HFFc6 (cell line): ENCODE results near the gene SMIM11. TPM values are rescaled to one million over a fixed set of nuclear protein-coding genes. Genes with fewer than 3 reads are reported as not detected.

Experiments used
- DNase-seq: peaks from one replicate; pipeline ENCODE4 v3.0.0-alpha.2; 2018
- H3K27ac Mint-ChIP-seq: 2 replicates; pipeline ENCODE4 v1.8.0; 2020; ENCODE audit warnings: mild to moderate bottlenecking, mixed read lengths
- H3K27me3 Mint-ChIP-seq: 2 replicates; pipeline ENCODE4 v1.8.0; 2021; ENCODE audit warnings: mild to moderate bottlenecking, moderate library complexity, mixed read lengths; ENCODE audit not compliant: insufficient read depth
- H3K36me3 Mint-ChIP-seq: 2 replicates; pipeline ENCODE4 v1.8.0; 2021; ENCODE audit warnings: low read depth, mixed read lengths
- H3K4me1 Mint-ChIP-seq: 2 replicates; pipeline ENCODE4 v1.8.0; 2020; ENCODE audit warnings: low read depth, mixed read lengths
- H3K4me3 Mint-ChIP-seq: 2 replicates; pipeline ENCODE4 v1.8.0; 2020; ENCODE audit warnings: mild to moderate bottlenecking, moderate library complexity, mixed read lengths
- H3K9me3 Mint-ChIP-seq: 2 replicates; pipeline ENCODE4 v1.8.0; 2020; ENCODE audit warnings: mild to moderate bottlenecking, mixed read lengths
- CTCF ChIP-seq: fragments of 200-600 bp; sonication (generic); IDR thresholded peaks from 2 replicates; pipeline ENCODE4 v1.5.0; 2021; ENCODE audit warnings: antibody characterized with exemption, mild to moderate bottlenecking
- total RNA-seq, 6 experiments: library from RNA; stranded (reverse); fragmentation: NEBNext Ultra II Directional; extraction: Animal tissue kit (Norgen Biotek cat#: 25700); gene quantifications; 2 replicates in 1 of 6; 3 replicates in 5 of 6; pipeline ENCODE4 v1.2.3, GENCODE V29; 2021

SMIM11 gene
- total RNA-seq, 6 experiments from 2014 or later: 3.1 to 18.6 (median 10.2) TPM

- H3K36me3 Mint-ChIP-seq: no peaks in the 10 kb centered on the region
- H3K27ac Mint-ChIP-seq: no peak overlapping the region
- H3K4me1 Mint-ChIP-seq: peaks cover 35% of the 10 kb centered on the region
- H3K9me3 Mint-ChIP-seq: no peaks in the 10 kb centered on the region
- H3K27me3 Mint-ChIP-seq: peaks cover 34% of the 10 kb centered on the region
- no peak overlapping the region for H3K4me3 Mint-ChIP-seq
- no peak for TF ChIP-seq CTCF
- DNase-seq: no peak
Observed at GRCh38 chr21:34336245-34336644, 39.1 kb upstream of the SMIM11 start.

- H3K27ac Mint-ChIP-seq: no peak overlapping the region
Observed at GRCh38 chr21:34336756-34337391, 38.4 kb upstream of the SMIM11 start.

GRCh38 chr21:34337741-34338140 lies 37.6 kb upstream of the SMIM11 start:
- Mint-ChIP-seq H3K27me3 (peaks cover 42% of the 10 kb centered on the region), H3K36me3 (no peaks in the 10 kb centered on the region), H3K4me1 (peaks cover 32% of the 10 kb centered on the region), H3K4me3 (no peak overlapping the region), H3K9me3 (no peaks in the 10 kb centered on the region), H3K27ac (no peak overlapping the region)
- no peak for DNase-seq
- TF ChIP-seq CTCF: no peak

More at GRCh38 chr21:34336756-34337391, 38.4 kb upstream of the SMIM11 start:
- Mint-ChIP-seq H3K27me3 (peaks cover 34% of the 10 kb centered on the region), H3K4me1 (peaks cover 35% of the 10 kb centered on the region), H3K9me3 (no peaks in the 10 kb centered on the region), H3K4me3 (no peak overlapping the region), H3K36me3 (no peaks in the 10 kb centered on the region)
- no peak for TF ChIP-seq CTCF
- DNase-seq: no peak

GRCh38 chr21:34338226-34338625 lies 37.1 kb upstream of the SMIM11 start:
- no peak overlapping the region for H3K4me3 Mint-ChIP-seq

GRCh38 chr21:34340061-34340460 lies 35.2 kb upstream of the SMIM11 start:
- no peak for TF ChIP-seq CTCF
- Mint-ChIP-seq H3K27ac (no peak overlapping the region), H3K36me3 (no peaks in the 10 kb centered on the region)

More at GRCh38 chr21:34338226-34338625, 37.1 kb upstream of the SMIM11 start:
- no peak for DNase-seq
- Mint-ChIP-seq H3K36me3 (no peaks in the 10 kb centered on the region), H3K4me1 (peaks cover 27% of the 10 kb centered on the region), H3K27ac (no peak overlapping the region), H3K9me3 (no peaks in the 10 kb centered on the region), H3K27me3 (peaks cover 44% of the 10 kb centered on the region)
- no peak for TF ChIP-seq CTCF

More at GRCh38 chr21:34340061-34340460, 35.2 kb upstream of the SMIM11 start:
- H3K9me3 Mint-ChIP-seq: no peaks in the 10 kb centered on the region
- no peak for DNase-seq
- peaks cover 54% of the 10 kb centered on the region for H3K27me3 Mint-ChIP-seq
- H3K4me1 Mint-ChIP-seq: peaks cover 21% of the 10 kb centered on the region
- H3K4me3 Mint-ChIP-seq: no peak overlapping the region
